NCI-H69 (cell line): ENCODE measurements around the gene CASP14.
"Not testable (repeated sequence)": the region's sequence is repeated elsewhere in the genome, so short reads cannot be mapped to it uniquely, and the experiment has no call there.

Experiments used
- DNase-seq: peaks from one replicate; lab custom pipeline; 2025; lab: John Stamatoyannopoulos, UW

The CASP14 gene, protein sequence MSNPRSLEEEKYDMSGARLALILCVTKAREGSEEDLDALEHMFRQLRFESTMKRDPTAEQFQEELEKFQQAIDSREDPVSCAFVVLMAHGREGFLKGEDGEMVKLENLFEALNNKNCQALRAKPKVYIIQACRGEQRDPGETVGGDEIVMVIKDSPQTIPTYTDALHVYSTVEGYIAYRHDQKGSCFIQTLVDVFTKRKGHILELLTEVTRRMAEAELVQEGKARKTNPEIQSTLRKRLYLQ

DNA sequence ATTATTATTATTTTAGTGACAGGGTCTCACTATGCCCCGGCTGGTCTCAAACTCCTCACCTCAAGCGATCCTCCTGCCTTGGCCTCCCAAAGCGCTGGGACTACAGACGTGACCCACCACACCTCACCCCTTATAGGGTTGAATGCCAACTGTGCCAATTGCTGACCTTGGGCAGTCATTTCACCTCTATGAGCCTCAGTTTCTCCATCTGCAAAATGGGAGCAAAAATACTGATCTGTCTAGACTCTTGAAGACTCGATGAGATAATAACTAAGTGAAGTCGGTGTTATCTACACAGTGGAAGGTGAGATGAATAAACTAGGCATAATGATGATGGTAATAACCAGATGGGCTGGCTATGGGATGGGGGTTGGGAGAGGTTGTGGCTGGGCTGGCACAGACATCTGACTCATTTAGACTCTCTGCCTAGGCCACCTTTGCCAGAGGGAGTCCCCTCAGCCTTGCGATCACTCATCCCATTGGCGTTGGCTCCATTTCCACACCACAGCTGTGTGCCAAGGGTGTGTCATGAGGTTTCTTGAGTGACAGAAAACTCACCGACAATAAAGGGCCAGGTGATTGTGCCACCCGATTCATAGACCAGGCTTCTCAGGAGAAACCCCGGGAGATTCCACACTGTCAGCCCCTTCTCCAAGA lies at the start of gene CASP14:
Gene CASP14 (plus strand): TSS at position 596 of the 657 bp plus-strand sequence. CDS start 2,772 bp downstream, outside the sequence.
- no peak for DNase-seq

DNA sequence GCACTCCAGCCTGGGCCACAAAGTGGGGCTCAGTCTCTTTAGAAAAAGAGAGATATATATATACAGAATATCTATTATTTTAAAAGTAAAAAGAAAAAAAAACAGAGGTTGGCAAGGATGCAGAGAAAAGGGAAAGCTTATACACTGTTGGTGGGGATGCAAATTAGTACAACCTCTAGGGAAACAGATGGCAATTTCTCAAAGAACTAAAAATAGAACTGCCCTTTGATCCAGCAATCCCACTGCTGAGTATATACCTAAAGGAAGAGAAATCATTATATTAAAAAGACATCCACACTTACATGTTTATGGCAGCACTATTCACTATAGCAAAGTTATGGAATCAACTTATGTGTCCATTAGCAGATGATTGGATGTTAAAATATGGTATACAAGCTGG lies 41.0 kb upstream of the CASP14 start:
- no peak for DNase-seq

DNA sequence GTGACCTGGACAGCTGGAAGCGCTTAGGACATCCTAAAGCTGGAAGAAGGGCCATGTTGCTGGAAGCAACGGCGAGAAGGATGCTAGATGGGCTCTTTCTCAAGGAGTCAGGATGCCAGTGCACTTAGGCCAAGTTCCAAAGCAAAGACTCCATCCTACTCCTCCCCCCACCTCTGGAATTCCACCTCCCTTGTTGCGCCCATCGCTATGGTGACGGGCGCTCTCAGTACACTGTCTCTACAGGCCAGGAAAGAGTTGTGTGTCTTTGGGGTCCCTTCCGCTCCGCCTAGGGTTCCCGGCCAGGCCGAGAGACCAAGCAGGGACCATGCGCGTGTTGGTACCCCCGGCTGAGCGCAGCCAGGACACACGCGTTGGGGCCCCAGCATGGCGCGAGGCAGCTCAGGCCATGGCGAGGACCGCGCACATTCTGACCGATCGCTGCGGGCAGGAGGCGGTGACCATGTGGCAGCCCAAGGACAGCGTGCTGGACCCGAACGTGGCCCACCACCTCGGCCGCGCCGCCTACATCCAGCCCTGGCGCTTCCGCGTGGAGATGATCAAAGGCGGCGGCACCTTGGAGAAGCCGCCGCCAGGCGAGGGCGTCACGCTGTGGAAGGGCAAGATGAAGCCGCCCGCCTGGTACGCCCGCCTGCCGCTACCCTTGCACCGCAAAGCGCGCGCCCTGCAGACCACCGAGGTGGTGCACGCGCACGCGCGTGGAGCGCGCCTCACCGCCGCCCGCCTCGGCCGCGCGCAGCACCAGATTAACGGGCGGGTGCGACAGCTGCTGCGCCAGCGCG lies 38.6 kb upstream of the CASP14 start:
- DNase-seq = no peak

DNA sequence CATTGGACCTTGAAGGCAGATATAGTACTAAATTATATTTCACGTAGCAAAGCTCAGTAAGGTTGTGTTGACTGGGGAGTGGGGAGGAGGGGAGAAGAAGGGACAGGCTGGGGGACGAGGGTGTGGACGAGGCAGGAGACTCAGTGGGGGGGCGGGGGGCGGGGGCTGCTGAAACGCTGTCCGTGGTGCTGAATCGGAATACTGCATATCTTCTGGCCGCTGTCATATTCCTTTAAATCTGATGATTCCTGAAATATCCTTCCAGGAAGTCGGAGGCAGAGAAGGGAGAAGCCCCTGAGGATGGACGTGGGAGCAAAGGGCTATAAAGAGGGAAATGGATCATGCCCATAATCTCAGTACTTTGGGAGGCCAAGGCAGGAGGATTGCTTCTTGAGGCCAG lies 34.7 kb upstream of the CASP14 start:
- DNase-seq = no peak

DNA sequence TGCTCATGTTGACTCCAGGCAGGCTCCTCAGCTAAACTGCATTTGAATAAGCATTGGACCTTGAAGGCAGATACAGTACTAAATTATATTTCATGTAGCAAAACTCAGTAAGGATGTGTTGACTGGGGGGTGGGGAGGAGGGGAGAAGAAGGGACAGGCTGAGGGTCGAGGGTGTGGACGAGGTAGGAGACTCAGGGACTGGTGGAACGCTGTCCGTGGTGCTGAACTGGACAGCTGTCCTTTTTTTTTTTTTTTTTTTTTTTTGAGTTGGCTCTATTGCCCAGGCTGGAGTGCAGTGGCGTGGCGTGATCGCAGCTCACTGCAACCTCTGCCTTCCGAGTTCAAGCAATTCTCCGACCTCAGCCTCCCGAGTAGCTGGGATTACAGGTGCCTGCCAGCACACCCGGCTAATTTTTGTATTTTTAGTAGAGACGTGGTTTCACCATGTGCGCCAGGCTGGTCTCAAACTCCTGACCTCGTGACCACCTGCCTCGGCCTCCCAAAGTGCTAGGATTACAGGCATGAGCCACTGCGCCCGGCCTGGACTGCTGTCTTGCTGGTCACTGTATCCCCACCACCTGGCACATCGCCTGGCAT lies 33.2 kb upstream of the CASP14 start:
- no peak for DNase-seq

DNA sequence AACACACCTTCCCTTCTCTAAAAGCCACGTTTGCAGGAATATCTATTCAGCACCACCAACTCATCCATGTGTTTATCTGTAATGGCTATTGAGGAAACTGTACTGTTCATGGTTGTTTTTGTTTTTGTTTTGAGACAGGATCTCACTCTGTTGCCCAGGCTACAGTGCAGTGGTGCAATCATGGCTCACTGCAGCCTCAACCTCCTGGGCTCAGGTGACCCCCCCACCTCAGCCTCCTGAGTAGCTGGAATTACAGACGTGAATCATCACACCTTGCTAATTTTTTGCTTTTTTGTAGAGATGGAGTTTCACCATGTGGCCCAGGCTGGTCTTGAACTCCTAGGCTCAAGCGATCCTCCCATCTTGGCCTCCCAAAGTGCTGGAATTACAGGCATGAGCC lies 30.4 kb upstream of the CASP14 start:
- DNase-seq = not testable (repeated sequence)

DNA sequence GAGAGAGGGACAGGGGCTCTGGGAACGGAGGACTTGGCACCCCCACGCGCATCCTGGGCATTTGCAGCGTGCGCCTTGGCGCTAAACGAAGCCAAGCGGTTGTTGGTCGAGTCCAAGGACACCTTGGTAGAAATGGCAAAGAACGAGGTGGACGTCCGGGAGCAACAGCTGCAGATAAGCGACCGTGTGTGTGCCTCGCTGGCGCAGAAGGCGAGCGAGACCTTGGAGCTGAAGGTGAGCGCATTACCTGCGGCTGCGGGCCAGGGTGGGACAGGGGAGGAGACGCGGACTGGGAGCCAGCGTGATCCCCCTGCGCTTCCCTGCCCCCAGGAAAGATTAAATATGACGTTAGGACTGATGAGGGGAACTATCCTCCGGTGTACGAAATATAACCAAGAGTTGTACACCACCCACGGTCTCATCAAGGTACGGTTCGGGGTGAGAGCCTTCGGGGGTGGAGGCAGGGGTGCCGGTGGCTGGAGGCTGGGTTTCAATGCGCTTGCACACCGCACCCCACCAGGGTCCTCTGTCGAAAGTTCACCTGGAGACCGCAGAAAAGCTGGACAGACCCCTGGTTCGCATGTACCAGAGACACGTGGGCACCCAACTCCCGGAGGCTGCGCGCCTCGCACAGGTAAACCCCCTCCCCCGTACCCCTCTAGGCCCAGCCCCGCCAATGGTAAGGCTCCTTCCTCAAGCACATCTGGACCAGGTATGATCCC lies 27.8 kb upstream of the CASP14 start:
- no peak for DNase-seq

DNA sequence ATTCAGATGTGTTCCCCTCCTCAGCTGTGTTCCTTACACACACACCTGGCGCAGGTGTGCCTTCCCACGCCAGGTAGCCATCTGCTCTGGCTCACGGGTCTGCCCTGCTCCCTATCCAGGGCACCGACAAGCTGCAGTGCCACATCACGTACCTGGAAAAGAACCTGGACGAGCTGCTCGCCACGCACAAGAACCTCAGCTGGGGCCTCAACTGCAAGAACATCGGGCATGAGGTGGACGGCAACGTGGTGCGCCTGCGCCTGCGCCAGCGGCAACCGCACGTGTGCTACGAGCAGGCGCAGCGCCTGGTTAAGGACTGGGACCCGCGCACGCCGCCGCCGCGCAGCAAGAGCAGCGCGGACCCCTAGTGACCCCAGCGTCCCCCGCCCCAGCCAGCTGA lies 26.5 kb upstream of the CASP14 start:
- DNase-seq = no peak

DNA sequence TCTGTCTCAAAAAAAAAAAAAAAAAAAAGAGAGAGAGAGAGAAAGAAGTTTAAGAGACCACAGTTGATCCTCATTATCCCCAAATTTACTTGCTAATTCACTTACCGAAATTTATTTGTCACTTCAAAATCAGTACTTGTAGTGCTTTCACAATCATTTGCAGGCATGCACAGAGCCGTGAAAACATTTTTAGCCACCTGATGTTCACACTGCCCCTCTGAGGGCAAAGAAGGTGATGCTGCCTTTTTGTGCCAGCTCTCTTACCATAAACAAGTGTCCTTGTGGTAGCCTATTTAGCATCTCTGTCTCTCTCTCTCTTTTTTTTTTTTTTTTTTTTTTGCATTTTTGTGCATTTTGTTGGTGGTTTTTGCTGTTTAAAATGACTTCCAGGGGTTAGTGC lies 24.1 kb upstream of the CASP14 start:
- peak; percentile 3 for DNase-seq

DNA sequence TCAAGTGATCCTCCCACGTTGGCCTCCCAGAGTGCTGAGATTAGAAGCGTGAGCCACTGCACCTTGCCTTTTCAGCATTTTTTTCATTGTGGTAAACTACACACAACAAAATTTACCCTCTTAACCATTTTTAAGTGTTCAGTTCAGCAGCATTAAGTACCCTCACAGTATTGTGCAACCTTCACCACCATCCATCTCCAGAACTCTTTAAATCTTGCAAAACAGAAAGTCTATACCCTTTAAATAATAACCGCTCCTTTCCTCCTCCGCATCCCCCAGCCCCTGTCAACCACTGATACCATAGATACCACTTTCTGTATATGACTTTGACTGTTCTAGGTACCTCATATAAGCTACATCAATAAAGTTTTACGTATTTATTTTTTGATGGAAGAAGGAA lies 20.8 kb upstream of the CASP14 start:
- DNase-seq = no peak

DNA sequence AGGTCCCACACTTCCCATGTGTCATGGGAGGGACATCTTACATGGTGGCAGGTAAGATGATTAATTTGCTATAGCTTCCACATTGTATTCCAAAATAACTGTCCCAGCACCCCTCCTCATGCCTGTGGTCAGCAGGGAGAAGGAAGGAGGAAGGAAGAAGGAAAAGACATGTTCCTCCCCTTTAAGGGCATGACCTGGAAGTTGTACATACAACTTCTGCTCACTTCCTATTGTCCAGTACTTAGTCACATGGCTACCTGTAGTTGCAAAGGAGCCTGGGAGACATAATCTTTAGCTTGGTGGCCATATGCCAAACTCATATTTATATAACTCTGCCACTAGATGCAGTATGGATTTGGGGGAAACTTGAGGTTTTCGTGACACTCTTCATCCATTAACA lies 17.6 kb upstream of the CASP14 start:
- DNase-seq = no peak

DNA sequence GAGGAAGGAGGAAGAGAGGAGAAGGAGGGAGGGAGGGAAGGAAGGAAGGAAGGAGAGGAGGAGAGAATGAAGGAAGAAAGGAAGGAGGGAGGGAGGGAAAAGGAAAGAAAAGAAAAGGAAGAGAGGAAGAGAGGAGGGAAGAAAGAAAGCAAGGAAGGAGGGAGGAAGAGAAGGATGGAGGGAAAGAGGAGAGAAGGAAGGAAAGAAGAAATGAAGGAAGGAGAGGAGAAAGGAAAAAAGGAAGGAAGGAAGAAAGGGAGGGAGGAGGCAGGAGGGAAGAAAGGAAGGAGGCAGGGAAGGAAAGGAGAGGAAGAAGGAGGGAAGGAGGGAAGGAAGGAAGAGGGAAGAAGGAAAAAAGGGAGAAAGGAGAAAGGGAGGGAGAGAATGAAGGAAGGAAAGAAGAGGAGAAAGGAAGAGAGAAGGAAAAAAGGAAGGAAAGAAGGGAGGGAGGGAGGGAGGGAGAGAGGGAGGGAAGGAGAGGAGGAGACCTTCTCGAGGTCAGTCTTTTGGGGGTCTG lies 13.4 kb upstream of the CASP14 start:
- DNase-seq = no peak

DNA sequence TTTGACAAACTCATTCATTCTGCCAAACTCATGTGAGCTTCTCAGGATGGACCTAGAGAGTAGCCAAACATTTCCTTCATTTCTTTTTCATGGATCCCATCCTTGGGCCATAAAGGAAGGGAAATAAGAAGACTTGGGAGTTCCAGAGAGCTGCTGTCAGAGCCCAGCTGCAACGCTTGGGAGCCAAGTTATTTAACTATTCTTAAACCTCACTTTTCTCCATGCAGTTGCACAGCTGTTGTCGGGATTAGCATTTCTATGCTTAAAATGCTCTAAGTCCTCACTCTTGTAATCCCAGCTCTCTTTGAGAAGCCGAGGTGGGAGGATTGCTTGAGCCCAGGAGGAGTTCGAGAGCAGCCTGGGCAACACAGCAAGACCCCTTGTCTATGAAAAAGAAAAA lies 11.7 kb upstream of the CASP14 start:
- no peak for DNase-seq

DNA sequence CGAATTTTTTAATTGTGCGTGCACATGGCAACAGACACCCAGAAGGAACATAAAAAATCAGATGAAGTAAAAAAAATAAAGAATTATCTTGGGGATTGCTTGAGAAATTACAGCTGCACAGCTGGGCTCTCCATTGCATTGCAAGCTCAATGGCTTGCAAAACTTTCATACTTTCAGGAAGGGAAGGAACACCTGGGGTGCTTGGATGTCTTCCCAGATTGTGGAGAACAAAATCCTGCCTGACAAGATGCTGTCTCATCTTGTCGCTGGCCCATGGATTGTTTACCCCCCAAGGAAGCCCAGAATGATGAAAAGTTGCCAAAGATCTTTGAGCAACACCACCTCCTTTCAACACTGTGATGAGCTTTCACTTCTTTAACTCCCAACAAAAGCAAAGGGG lies 11.0 kb upstream of the CASP14 start:
- no peak for DNase-seq

DNA sequence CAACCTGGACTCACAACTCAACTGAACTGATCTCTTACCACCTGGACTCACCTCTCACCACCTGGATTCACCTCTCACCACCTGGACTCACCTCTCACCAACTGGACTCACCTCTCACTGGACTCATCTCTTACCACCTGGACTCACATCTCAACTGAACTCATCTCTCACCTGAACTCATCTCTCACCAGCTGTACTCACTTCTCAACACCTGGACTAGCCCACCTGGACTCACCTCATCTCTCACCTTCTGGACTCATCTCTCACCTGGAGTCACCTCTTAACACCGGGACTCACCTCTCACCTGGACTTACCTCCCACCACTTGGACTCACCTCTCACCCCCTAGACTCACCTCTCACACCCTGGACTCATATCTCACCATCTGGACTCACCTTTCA lies 7.3 kb upstream of the CASP14 start:
- DNase-seq = no peak

DNA sequence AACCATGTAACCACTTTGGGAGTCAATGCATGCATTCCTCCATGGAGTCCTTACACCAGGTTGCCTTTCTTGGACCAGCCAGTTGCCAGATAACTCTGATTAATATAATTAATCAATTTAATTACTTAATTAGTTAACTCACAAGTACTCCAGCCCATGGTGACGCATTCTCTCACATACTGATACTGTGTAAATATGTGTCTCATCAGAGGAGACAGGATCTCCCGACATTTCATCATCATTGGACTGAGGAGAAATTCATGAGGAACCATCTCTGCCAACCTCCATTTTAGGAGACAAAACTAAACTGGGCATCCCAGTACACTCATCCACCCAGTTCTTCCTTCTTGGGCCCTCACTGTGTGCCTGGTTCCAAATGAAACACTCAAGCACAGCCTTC lies 6.5 kb upstream of the CASP14 start:
- no peak for DNase-seq

DNA sequence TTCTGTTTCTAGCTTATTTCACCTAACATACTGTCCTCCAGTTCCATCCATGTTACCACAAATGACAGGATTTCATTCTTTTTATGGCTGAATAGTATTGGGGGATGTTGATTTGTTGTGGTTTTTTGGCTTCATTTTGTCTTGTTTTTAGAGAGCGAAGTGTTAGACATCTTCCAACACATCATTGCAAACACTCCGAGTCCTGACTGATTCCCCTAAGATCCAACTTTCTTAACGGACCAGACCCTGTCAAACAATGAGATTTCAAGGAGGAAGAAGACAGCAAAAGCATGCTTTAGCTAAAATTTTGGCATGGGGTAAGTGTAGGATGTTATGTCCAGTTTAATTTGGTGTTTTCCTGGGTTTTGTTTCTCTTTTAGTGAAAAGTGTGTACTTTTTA lies 3.8 kb upstream of the CASP14 start:
- no peak for DNase-seq

DNA sequence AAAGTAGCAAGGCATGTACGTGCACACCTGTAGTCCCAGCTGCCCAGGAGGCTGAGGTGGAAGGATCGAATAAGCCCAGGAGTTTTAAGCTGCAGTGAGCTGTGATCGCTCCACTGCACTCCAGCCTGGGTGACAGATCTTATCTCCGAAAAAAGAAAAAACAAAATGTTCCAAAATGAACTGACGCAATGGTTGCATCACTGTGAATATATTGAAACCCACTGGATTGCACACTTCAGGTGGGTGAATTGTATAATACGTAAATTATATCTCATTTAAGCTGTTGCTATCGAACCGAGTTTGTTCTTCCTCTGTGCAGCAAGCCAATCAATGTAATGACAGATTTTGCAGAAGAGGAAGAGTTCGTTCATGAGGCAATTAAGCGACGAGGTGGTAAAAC lies 1.6 kb upstream of the CASP14 start:
- DNase-seq = no peak

DNA sequence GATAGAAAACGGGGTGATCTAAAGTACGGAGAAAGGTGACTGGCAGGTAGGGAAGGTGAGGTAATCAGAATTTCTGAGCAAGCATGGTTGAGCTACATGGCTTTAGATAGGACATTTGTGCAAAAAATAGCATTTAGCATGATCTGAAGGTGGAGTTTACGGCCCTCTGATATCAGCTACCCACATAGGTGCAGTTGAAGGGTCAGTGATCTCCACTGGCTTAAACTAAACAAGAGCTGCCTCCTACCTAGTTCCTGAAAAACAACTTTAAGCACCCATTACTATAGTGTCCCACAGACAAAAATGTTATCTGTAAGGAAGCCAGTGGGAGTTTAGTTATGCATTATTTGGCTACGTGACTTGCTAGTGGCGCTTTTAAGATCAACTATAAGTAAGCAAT lies 1.2 kb upstream of the CASP14 start:
- no peak for DNase-seq

DNA sequence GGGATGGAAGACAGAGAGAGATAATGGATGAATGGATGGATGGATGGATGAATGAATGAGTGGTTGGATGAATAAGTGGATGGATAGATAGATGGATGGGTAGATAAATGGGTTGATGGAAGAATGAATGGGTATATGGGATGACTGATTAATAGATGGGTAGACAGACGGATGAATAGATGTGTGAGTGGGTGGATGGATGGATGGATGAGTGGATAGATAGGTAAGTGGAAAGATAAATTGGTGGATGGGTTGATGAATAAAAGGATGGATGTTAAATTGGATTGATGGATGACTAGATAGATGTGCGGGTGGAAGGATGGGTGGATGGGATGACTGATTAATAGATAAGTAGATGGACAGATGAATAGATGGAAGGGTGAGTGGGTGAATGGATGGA lies 1.4 kb downstream of the CASP14 start:
- no peak for DNase-seq

DNA sequence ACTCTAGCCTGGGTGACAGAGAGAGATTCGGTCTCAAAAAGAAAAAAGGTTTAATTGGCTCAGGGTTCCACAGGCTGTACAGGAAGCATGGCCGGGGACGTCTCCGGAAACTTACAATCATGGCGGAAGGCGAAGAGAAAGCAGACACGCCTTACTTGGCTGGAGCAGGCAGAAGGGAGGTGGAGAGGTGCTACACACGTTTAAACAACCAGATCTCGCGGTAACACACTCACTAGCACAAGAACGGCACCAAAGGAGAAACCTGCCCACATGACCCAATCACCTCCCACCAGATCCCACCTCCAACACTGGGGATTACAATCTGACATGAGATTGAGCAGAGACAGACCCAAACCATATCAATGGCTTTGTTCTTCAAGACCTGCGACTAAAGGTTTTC lies 12.8 kb downstream of the CASP14 start:
- DNase-seq = no peak

DNA sequence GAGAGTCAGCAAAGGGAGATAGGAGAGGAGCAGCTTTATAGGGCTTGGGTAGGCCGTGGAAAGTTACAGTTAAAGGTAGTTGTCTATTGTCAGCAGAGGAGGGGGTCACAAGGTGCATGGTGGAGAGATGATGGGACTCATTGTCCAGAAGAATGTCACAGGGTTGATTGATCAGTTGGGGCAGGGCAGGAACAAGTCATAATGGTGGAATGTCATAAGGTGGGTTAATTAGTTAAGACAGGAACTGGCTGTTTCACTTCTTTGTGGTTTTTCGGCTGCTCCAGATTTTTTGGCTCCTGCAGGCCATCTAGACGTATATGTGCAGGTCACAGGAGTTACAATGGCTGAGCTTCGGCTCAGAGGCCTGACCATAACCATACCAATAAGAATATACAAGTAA lies 21.1 kb downstream of the CASP14 start:
- DNase-seq = not testable (repeated sequence)
